HEK293 (cell line): ENCODE measurements around the gene AIPL1.

Experiments used
- REPIN1 ChIP-seq: fragments of 450-650 bp; formaldehyde crosslinking; IDR thresholded peaks from 2 replicates; pipeline ENCODE4 v1.5.1; 2017; ENCODE audit warnings: missing biosample characterization, missing genetic modification characterization, low read depth
- ZNF585B ChIP-seq: fragments of 450-650 bp; formaldehyde crosslinking; IDR thresholded peaks from 2 replicates; pipeline ENCODE4 v1.5.1; 2016; ENCODE audit warnings: missing biosample characterization, missing genetic modification characterization
- TF ChIP-seq, protein P1 (sequence below): fragments of 450-650 bp; formaldehyde crosslinking; IDR thresholded peaks from 2 replicates; pipeline ENCODE4 v1.5.1; 2016; ENCODE audit warnings: missing biosample characterization, missing genetic modification characterization
- TF ChIP-seq, protein P2 (sequence below): fragments of 450-650 bp; formaldehyde crosslinking; IDR thresholded peaks from 2 replicates; pipeline ENCODE4 v1.5.1; 2017; ENCODE audit warnings: missing biosample characterization, missing genetic modification characterization

DNA sequence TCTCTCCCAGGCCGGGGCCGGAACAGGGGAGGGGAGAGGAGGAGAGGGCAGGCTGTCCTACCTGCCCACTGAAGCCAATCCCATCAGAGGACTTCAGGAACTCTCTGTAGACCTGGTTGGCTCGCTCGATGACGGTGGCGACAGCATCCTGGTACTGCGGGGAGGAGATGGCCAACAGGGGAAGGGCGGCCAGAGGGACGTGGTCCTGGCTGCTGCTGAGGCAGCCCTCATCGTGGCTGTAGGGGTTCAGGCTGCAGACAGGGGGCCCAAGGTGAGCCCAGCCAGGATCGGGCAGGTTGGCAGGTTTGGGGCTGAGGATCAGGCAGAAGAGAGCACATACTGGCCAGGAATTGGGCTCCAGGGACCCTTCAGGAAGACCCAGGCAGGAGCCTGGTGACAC, 43.6 kb upstream of the AIPL1 start:
- TF ChIP-seq ZNF585B (tag by site-specific recombination): no peak
- TF ChIP-seq, protein P1, sequence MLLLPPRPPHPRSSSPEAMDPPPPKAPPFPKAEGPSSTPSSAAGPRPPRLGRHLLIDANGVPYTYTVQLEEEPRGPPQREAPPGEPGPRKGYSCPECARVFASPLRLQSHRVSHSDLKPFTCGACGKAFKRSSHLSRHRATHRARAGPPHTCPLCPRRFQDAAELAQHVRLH: no peak
- TF ChIP-seq, protein P2, sequence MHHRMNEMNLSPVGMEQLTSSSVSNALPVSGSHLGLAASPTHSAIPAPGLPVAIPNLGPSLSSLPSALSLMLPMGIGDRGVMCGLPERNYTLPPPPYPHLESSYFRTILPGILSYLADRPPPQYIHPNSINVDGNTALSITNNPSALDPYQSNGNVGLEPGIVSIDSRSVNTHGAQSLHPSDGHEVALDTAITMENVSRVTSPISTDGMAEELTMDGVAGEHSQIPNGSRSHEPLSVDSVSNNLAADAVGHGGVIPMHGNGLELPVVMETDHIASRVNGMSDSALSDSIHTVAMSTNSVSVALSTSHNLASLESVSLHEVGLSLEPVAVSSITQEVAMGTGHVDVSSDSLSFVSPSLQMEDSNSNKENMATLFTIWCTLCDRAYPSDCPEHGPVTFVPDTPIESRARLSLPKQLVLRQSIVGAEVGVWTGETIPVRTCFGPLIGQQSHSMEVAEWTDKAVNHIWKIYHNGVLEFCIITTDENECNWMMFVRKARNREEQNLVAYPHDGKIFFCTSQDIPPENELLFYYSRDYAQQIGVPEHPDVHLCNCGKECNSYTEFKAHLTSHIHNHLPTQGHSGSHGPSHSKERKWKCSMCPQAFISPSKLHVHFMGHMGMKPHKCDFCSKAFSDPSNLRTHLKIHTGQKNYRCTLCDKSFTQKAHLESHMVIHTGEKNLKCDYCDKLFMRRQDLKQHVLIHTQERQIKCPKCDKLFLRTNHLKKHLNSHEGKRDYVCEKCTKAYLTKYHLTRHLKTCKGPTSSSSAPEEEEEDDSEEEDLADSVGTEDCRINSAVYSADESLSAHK (tag by site-specific recombination): no peak
- TF ChIP-seq REPIN1: no peak
